ENCODE data around the gene GFER.

- no peak for TF ChIP-seq ESRRG (CRISPR knock-in tag; IDR thresholded peaks at IDR 0.05)
- TF ChIP-seq ZNF70 (CRISPR knock-in tag; IDR thresholded peaks at IDR 0.05): no peak
- TF ChIP-seq ZFP3 (CRISPR knock-in tag; IDR thresholded peaks at IDR 0.05): no peak
- no peak for TF ChIP-seq RARB (CRISPR knock-in tag; IDR thresholded peaks at IDR 0.05)
These were observed 38.7 kb downstream of the GFER start for GRCh38 chr16:2022723-2023091.

All from SK-N-SH treated with all-trans-retinoic acid at 6 μM for 48 hours (cell line).